NCI-H446 treated with DMSO at 0.1 percent for 48 hours (cell line): ENCODE measurements around the gene GARS1.

Source experiments
- DNase-seq: peaks from one replicate; lab custom pipeline; 2025; lab: John Stamatoyannopoulos, UW

Gene GARS1

DNA sequence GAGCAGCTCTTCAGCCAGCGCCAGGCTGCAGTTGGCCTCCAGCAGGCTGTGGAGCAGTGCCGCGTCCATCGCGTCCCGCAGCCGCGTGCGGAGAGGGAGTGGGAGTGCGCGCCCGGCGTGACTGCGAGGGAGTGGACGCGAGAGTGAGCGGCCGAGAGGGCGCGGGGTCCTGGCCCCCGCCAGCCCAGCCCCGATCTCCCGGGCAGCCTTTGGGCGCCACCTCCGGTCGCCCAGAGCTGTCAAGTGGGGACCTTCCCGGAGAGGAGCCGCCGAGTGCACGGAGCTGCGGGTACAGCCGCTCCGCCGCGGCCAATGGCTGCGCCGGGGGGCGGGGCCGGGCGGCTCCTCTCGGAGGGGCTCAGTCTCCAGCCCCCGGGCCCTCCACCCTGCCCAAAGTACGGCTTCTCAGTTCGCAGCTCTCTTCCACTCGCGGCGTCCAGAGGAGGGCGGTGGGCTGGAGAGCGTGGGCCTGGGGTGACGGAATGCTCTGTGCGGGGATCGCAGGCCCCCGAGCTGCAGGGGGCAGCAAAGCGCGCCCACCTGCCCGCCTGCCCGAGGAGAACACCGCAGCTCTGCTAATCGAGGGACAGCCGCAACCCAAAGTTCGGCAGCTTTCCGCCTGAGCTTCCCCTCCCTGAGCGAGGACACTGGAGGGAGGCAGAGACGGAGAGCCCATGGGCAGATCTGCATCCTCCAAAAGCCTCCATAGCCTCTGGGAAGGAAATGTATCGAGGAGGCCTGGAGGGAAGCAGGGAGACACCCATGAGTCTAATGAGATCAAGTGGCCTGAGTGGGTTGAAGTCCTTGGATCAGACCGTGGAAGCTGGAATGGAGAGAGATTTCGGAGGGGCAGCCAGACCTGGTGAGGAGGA lies 87.8 kb downstream of the GARS1 start, which contains the start of gene CRHR2:
CRHR2 (minus strand) TSS at position 245 of the 872 bp plus-strand sequence; CDS start at position 69, 176 bp downstream.
- no peak for DNase-seq

- no peak for DNase-seq
Measured at GRCh38 chr7:30683306-30683705, 88.6 kb downstream of the GARS1 start.
